Globus pallidus (tissue), 1 donor: ENCODE data around the gene HSPA12B.
A peak's percentile ranks its signal among the peaks of the same experiment; 100 is the strongest.
"Not testable (repeated sequence)": the region's sequence is repeated elsewhere in the genome, so short reads cannot be mapped to it uniquely, and the experiment has no call there.

Source experiments
- DNase-seq: peaks from one replicate; pipeline ENCODE4 v3.0.0-alpha.2; 2015; ENCODE audit warnings: low spot score

The HSPA12B gene

GRCh38 chr20:3787324-3788014 lies 55.0 kb downstream of the HSPA12B start:
- DNase-seq: no peak

- no peak for DNase-seq
Measured at GRCh38 chr20:3788685-3789155, 56.2 kb downstream of the HSPA12B start.

GRCh38 chr20:3789201-3789600 lies 56.7 kb downstream of the HSPA12B start:
- DNase-seq: not testable (repeated sequence)

- not testable (repeated sequence) for DNase-seq
Measured at GRCh38 chr20:3794168-3794567, 61.7 kb downstream of the HSPA12B start.

GRCh38 chr20:3794701-3795420 lies 62.4 kb downstream of the HSPA12B start:
- DNase-seq: no peak

GRCh38 chr20:3795511-3796468 lies 63.3 kb downstream of the HSPA12B start, which contains the start of gene CDC25B:
Gene CDC25B, plus strand, starts transcription at chr20:3796310. Its CDS starts 222 bp downstream, at chr20:3796532.
- peak; percentile 96 for DNase-seq

- DNase-seq: no peak
Measured at GRCh38 chr20:3796477-3797225, 64.2 kb downstream of the HSPA12B start.

GRCh38 chr20:3797226-3797545 lies 64.7 kb downstream of the HSPA12B start:
- DNase-seq: no peak

- no peak for DNase-seq
Measured at GRCh38 chr20:3797592-3798372, 65.3 kb downstream of the HSPA12B start.

GRCh38 chr20:3798373-3798768 lies 65.9 kb downstream of the HSPA12B start:
- DNase-seq: peak; percentile 65

- DNase-seq: no peak
Measured at GRCh38 chr20:3798908-3799248, 66.4 kb downstream of the HSPA12B start.

GRCh38 chr20:3800256-3800877 lies 67.9 kb downstream of the HSPA12B start:
- no peak for DNase-seq

GRCh38 chr20:3800878-3801260 lies 68.4 kb downstream of the HSPA12B start:
- no peak for DNase-seq

- DNase-seq: no peak
Measured at GRCh38 chr20:3801299-3801698, 68.8 kb downstream of the HSPA12B start.

- DNase-seq: no peak
Measured at GRCh38 chr20:3801846-3802245, 69.4 kb downstream of the HSPA12B start.
